Activated CD4-positive, alpha-beta T cell treated with anti-CD3 and anti-CD28 coated beads, Interleukin-2, amount 50 U/mL, for 1 hour (primary cell): ENCODE measurements around the gene PLCG2.
"Not testable (repeated sequence)": the region's sequence is repeated elsewhere in the genome, so short reads cannot be mapped to it uniquely, and the experiment has no call there.

Experiments used
- DNase-seq: peaks from one replicate; pipeline ENCODE4 v3.0.0-alpha.2; 2020

The PLCG2 gene

DNA sequence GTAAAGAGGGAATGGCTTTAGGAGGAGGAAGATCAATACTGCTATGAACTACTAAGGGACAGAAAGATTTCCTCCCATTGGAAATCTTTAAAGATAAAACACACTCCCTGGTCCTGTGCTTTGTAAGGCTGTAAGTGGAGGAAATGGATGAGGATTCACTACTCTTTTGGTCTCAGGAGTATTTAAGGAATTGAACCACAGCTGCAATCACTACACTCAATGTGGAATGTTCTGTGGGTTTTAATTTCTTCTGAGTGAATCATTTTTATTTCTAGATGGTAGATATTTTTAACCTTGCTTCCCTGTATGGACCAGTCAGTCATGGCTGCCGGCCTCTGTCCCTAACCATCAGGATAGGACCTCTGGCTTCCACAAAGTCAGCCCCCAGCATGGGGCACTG lies 166.6 kb downstream of the PLCG2 start:
- no peak for DNase-seq

GRCh38 chr16:81946206-81946605 lies 167.1 kb downstream of the PLCG2 start:
- DNase-seq = no peak

DNA sequence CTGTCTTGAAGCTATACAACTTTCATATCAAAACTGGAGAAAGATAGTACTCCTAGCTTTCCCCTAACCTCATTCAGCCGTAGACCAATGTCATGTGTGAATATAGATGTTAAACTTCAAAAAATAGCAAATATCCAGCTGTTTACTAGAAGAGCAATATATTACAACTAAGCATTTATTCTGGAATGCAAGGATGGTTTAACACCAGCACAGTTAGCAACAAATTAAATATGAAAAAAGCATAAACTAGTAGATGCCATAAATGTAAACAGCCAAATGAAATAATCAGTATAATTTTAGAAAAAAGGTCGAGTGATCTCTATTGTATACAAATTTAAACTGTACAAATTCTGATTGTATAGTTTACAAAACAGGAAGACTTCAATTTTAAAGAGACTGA lies 172.5 kb downstream of the PLCG2 start:
- no peak for DNase-seq

DNA sequence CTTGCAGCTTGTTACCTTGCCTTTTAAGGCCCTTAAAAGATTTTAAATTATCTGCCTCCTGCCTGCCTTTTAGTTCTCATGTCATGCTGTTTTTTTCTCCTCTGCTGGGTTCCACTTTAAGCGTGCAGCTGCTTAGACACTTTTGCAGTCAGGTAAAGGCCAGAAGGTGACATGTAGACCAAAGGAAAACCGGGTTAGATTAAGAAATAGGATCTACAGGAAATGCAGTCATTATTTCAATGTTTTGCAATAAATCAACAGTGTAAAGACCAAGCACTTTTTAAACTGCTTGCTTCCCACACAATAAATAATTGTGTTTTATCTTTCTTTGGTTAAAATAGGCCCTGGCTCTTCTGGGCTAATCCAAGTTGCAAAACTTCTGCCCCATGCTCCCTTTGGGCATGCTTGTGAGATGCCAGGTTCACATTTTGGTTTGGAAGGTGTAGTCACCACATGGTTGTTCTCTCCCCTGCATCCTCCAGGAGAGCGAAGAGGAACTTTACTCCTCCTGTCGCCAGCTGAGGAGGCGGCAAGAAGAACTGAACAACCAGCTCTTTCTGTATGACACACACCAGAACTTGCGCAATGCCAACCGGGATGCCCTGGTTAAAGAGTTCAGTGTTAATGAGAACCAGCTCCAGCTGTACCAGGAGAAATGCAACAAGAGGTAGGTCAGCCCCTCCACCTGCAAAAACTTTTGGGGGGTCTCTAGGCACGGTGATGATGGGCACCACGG lies 177.3 kb downstream of the PLCG2 start:
- DNase-seq = no peak

DNA sequence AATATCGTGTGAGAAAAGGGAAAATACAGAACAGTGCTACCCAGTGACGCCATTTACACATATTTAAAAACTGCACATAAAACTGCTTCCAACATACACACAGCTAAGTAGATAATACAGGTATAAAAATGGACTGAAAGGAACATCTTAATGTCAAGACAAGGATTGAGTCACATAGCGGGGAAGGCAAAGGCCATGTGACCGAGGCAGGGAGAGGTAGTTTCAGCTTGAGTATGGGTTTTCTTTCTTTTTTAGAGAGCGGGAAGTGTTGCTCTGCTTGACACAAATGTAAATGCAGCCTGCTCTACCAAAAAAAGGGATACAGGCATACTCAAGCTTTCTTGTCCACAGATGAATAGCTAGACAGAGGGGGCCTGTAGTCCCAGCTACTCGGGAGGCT lies 185.7 kb downstream of the PLCG2 start:
- DNase-seq = no peak

GRCh38 chr16:81967358-81967757 lies 188.3 kb downstream of the PLCG2 start:
- no peak for DNase-seq

GRCh38 chr16:81971853-81972252 lies 192.8 kb downstream of the PLCG2 start:
- DNase-seq = no peak

GRCh38 chr16:81973737-81974136 lies 194.6 kb downstream of the PLCG2 start:
- no peak for DNase-seq

GRCh38 chr16:81975637-81976036 lies 196.5 kb downstream of the PLCG2 start:
- DNase-seq = no peak

DNA sequence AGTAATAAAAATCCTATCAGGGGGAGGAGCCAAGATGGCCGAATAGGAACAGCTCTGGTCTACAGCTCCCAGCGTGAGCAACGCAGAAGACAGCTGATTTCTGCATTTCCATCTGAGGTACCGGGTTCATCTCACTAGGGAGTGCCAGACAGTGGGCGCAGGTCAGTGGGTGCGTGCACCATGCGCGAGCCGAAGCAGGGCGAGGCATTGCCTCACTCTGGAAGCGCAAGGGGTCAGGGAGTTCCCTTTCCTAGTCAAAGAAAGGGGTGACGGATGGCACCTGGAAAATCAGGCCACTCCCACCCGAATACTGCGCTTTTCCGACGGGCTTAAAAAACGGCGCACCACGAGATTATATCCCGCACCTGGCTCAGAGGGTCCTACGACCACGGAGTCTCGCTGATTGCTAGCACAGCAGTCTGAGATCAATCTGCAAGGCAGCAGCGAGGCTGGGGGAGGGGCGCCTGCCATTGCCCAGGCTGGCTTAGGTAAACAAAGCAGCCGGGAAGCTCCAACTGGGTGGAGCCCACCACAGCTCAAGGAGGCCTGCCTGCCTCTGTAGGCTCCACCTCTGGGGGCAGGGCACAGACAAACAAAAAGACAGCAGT lies 198.3 kb downstream of the PLCG2 start:
- not testable (repeated sequence) for DNase-seq

GRCh38 chr16:81987121-81987520 lies 208.0 kb downstream of the PLCG2 start:
- no peak for DNase-seq

DNA sequence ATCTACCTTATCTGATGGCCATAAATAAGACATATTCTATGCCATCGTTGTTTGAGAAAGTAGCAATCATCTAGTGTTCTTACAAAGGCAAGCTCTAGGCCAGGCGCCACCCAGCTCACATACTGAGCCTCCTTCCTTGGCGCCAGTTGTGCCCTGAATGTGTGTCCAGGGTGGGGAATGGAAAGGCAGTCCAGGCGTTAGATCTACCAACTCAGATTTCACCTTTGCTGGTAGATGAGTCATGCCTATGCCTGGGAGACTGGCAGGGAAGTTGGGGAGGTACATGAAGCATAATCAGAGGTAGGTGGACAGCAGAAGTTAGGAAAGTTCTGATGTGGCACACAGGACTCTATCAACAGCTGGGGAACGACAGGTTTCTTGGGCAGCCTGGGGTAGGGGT lies 208.6 kb downstream of the PLCG2 start:
- no peak for DNase-seq

- DNase-seq = no peak
Measured at GRCh38 chr16:81992859-81993258, 213.8 kb downstream of the PLCG2 start.

DNA sequence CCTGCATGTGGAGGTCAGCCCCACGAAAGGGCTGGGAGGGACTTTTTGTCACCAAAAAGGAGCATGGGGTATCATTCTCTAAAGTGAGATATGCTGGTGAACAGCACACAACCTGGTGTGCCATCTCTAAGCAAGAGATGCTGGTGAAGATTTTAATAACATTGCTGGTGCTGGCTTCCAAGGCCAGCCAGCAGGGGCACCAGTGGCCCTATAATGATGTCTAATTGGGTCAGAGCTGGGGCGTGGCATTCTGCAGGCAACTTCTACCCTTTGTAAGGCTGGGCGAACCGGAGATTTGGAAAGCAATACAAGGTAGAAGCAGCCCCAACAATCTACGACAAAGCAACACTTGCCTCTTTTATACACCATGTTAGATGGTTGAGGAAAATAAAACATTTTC lies 215.4 kb downstream of the PLCG2 start:
- no peak for DNase-seq

DNA sequence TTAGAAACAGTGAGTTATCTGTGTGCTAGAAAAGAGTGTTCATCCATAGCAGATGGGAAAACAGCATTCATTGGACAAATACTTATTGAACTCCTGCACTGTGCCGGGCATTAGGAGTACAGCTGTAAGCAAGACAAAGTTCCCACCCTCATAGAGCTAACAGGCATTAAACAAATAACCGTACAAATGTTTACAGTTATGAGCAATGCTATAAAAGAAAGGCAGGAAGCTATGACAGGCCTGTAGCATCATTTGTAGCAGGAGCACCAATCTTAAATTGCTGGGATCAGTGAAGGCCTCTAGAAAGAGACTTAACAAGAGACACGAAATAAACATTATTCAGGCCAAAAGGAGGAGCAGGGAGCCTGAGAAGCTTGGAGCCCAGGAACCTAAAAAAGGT lies 216.6 kb downstream of the PLCG2 start:
- no peak for DNase-seq

DNA sequence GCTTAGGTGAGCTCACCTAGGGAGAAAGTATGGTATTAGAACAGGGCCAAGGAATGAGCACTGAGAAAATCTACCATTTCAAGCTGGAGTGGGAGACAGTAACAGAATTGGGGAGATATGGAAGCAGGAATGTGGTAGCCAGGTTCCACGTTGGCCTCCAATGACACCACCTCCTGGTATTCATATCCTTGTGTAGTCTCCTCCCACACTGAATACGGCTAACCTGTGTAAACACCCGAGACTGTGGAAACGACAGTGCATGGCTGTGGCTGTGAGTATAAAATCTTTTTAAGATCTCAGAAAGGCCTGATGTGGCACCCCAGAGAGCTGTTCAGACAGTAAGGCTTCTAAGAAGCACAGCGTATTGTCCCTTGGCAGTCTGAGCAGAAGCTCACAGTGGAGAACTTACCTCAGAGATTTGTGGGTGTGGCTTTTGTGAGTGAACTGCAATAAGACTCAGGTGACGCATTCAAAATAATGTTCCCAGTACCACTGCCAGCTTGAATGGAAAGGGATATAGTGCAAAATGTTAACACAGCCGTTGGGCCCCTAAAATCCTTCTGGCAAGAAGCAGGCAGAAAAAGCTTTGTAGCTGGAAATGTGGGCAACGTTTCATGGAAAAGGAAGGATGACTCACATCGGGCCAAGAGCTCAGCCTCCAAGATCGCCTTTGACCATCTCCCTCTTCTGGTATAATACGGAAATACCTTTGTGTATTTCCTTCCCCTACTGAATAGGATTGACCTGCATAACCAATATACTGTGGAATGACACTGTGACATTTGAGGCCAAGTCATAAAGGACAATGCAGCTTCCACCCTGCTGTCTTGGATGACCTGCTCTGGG lies 217.8 kb downstream of the PLCG2 start:
- DNase-seq = no peak

- DNase-seq = no peak
Measured at GRCh38 chr16:81997738-81998137, 218.6 kb downstream of the PLCG2 start.

- DNase-seq = no peak
Measured at GRCh38 chr16:82002831-82003230, 223.7 kb downstream of the PLCG2 start.

- DNase-seq = no peak
Measured at GRCh38 chr16:82004601-82005000, 225.5 kb downstream of the PLCG2 start.

GRCh38 chr16:82005027-82005830 lies 226.1 kb downstream of the PLCG2 start:
- DNase-seq = no peak

GRCh38 chr16:82006036-82006435 lies 226.9 kb downstream of the PLCG2 start:
- DNase-seq = no peak

- no peak for DNase-seq
Measured at GRCh38 chr16:82007189-82007588, 228.1 kb downstream of the PLCG2 start.

- no peak for DNase-seq
Measured at GRCh38 chr16:82008957-82009592, 230.0 kb downstream of the PLCG2 start.
